GM20431 (cell line): ENCODE results near the gene MATN4.

ENCODE experiments used
- in situ Hi-C: fragments of 300-500 bp; cut with MseI, MboI; formaldehyde crosslinking; loops from one replicate; pipeline ENCODE4 v1.15.0; 2020; ENCODE audit warnings: low sequenced_read_pairs; ENCODE audit not compliant: unreplicated experiment

The MATN4 gene

DNA sequence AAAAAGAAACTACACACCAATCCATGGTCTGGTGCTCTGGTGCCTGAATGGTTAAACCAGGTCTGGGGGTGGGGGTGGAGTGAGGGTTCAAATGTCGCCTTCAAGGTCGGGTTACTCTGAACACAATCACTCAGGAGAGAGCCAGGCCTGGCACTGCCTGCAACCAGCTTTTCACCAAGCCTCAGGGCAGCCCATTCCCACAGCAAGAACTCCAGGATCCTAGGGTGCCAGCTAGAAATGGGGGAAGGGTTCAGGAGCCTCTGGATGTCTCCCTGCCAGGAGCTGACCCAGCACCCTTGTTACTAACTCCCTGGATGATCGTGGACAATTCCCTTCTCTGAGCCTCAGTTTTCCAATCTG, 33.5 kb upstream of the MATN4 start:
- in situ Hi-C loops, result no loop called here

DNA sequence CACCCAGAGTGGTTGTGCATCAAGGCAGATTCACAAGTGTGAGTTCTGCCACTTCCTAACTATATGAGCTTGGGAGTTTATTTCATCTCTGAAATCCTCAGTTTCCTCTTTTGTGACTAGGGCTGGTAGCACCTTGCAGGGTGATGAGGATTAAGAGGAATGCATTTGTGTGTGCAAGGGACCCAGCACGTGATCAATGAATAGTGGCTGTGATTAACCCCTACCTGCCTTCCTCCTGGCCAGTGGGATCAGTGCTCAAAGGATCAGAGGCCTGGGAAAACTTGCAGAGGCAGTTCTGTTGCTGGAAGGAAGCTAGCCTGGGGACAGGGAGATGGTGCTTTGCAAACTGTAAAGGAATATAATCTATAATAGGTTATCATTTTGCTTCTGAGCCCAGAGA, 32.9 kb upstream of the MATN4 start:
- in situ Hi-C loops, result no loop called here

DNA sequence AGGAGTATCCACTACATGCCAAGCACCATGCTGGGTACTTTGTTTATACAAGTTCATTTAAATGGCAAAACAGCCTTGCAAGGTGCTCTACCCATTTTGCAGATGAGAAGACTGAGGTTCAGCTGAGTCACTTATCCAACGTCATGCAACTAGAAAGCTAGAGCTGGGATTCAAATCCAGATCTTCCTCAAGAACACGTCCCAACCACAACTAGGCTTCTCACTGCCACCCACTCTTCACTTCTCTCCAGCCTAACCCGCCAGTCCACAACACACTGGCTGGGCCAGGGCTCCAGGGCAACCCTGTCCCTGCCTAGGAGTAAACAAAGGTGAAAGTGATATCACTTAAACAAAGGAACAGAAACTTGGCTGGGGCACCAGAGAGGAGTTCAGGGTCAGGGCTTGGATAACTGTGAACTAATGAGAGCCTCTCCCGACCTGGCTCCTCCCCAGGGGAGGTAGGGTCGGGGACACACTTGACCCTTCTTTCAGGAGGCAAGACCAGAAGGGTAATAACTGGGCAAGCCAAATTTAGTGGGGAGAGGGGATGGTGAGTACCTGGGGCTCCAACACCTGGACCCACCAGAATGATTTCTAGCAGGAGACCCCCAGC, 32.2 kb upstream of the MATN4 start:
- in situ Hi-C loops, result no loop called here

DNA sequence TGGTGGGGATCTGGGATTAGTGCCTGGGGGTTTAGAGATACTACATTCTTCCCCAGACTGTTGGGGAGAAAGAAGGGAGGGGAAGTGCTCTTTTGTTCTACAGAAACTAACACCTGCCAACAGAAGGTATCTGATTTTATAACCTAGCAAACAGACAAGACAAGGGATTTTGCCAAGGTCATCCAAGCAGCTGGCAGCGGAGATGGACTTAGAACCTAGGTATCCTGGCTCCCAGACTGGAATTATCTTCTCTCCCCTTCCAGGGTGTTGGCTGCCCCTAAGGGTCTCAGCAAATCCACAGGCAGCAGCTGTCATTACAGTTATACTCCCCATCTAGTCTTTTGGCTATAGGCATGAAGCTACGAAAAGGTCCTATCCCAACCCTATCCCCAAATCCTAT, 31.7 kb upstream of the MATN4 start:
- in situ Hi-C loops, result no loop called here

GRCh38 chr20:45339084-45339483, 31.0 kb upstream of the MATN4 start:
- in situ Hi-C loops, result no loop called here

DNA sequence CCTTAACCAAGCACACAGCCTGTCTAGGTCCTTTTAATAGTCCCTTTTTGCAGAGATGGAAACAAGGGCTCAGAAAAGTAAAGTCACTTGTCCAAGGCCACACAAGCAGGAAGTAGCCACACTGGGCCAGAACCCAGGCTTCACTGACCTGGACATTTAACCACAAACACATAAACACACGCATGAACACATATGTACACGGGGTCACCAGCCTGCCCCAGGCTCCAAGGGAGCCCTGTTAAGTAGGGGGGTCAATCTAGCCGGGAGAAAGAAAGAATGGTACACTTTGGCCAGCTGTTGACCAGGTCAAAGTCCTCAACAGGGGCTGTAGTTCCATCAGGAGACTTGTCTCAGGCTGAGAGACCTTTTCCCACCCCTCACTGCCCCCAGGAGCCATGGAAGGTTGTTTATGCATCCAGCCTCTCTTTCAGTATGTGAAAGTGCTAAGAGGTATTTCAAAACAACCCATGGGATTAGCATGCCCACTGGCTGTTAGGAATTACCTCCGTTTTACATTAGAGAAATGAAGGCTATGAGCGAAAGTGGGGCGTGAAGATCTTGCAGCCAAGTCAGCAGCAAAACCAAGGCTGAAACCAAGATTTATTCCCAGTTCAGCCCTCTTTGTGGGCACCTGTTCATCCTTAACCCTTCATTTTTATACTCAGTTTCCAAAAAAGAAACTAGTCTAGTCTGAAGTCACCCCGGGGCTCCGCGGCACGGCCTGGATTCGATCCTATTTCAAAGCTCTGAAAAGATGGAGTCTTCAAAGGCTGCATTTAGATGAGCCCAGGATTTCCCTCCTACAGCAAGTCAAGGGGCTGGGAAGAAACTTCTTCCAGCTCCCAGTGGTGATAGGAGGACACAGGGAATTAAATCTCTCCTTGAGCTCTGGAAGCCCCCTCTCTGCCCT, 30.3 kb upstream of the MATN4 start:
- in situ Hi-C loops, result no loop called here

- in situ Hi-C loops, result no loop called here
Measured at GRCh38 chr20:45337367-45338120, 29.4 kb upstream of the MATN4 start.

GRCh38 chr20:45336530-45337366, 28.6 kb upstream of the MATN4 start:
- in situ Hi-C loops, result no loop called here

DNA sequence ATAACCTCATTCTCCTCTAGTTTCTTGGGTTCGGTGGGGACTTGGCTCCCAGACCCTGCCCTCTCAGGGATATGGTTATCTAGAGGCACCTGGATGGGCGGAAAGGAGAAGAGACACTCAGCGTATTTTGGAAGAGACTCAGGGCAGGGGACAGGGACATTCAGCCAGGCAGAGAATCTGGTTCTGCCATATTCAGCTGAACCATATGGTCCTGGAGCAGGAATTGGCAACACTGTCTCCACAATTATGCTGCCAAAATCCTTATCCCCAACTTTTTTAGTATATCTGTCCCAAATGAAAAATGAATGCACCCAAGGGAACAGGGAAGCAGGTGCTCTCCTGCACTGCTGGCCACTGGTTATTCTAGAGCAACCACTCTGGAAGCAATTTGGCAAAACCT, 22.4 kb upstream of the MATN4 start:
- in situ Hi-C loops, result no loop called here

DNA sequence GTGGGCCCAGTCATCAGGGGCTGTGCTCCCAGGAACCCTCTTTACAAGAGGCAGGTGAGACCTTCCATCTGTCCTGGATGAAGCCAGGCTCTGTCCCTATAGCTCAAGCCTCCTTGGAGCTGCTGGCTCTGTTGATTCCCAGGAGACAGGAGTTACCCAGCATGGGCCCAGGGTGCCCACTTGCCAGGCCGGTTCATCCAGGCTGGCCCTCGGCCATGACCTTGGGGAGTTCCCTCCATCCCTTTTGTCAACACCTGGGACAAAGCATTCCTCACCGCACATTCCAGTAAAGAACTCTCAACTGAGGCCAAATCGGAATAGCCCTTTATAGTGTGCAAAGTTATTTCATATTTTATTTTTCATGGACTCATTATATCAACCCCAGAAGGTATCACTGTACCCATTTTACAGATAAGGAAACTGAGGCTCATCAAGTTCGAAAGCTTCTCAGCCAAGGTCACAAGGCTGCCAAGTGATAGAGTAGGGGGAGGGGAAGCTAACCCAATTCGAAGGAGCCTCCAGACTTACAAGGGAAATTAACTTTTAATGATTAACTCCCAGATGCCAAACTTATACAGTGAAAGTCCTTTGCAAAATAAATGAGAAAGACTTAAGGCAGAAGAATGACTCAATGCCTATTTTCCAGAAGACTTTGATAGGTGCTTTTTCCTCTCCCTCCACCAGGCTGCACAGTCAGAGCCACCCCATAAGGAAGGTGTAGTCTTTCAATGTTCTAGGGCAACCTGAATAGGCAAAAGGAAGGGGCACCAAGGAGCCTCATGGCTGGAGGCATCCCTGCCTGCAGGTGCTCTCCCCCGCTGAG, 21.6 kb upstream of the MATN4 start:
- in situ Hi-C loops, result no loop called here

- in situ Hi-C loops, result no loop called here
Measured at GRCh38 chr20:45328451-45328850, 20.4 kb upstream of the MATN4 start.

- in situ Hi-C loops, result no loop called here
Measured at GRCh38 chr20:45325371-45325770, 17.3 kb upstream of the MATN4 start.

DNA sequence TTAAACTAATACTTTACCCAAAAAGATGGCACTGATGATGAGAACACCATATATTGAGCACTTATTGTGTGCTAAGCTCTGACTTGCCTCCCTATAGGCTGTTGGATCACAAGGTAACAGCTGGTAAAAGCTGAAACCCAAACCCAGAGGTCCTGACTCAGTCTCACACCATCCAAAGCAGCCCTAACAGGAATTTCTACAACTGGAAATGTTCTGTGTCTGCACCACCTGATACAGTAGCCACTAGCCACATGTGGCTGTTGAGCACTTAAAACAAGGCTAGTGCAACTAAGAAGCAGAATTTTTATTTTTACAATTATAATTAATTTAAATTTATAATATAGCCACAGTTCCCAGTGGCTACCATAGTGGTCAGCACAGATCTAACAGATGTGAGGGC, 15.6 kb upstream of the MATN4 start:
- in situ Hi-C loops, result loop anchor here (25.0 kb wide), 1 partner anchor 439 kb away; no protein-coding TSS in a partner anchor

DNA sequence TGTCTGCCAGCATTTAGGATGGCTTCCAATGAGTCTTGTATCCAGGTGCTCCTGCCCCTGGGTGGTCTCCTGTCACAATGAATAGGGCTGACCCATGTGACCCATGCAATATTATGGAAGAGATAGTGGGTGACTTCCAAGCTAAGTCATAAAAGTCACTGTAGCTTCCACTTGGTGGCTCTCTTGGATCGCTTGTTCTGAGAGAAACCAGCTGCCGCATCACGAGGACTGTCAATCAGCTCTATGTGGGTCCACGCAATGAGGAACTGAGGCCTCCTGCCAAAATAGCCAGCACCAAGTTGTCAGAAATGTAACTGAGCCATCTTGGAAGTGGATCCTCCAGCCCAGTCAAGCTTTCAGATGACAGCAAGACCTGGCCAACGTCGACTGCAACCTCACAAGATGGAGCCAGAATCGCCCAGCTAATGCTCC, 14.9 kb upstream of the MATN4 start:
- in situ Hi-C loops, result loop anchor here (25.0 kb wide), 1 partner anchor 439 kb away; no protein-coding TSS in a partner anchor

- in situ Hi-C loops, result loop anchor here (25.0 kb wide), 1 partner anchor 441 kb away; no protein-coding TSS in a partner anchor
Measured at GRCh38 chr20:45320948-45321595, 13.0 kb upstream of the MATN4 start.

- in situ Hi-C loops, result loop anchor here (25.0 kb wide), 1 partner anchor 443 kb away; no protein-coding TSS in a partner anchor
Measured at GRCh38 chr20:45318948-45319347, 10.8 kb upstream of the MATN4 start.

- in situ Hi-C loops, result loop anchor here (25.0 kb wide), 1 partner anchor 444 kb away; no protein-coding TSS in a partner anchor
Measured at GRCh38 chr20:45318386-45318939, 10.4 kb upstream of the MATN4 start.

GRCh38 chr20:45317826-45318225, 9.7 kb upstream of the MATN4 start:
- in situ Hi-C loops, result loop anchor here (25.0 kb wide), 1 partner anchor 444 kb away; no protein-coding TSS in a partner anchor
